HG02885 (cell line): ENCODE measurements around the gene ZNF485.
"Not testable (repeated sequence)": the region's sequence is repeated elsewhere in the genome, so short reads cannot be mapped to it uniquely, and the experiment has no call there.

Experiments
- ATAC-seq: cut with Tn5 transposase; IDR thresholded peaks from one replicate; pipeline ENCODE4 v1.9.1; 2021; ENCODE audit warnings: mild to moderate bottlenecking; ENCODE audit not compliant: unreplicated experiment, poor library complexity

Gene ZNF485

GRCh38 chr10:43599333-43599732 lies 6.9 kb upstream of the ZNF485 start:
- no peak for ATAC-seq

- ATAC-seq: not testable (repeated sequence)
Observed at GRCh38 chr10:43601576-43601975, 4.7 kb upstream of the ZNF485 start.

DNA sequence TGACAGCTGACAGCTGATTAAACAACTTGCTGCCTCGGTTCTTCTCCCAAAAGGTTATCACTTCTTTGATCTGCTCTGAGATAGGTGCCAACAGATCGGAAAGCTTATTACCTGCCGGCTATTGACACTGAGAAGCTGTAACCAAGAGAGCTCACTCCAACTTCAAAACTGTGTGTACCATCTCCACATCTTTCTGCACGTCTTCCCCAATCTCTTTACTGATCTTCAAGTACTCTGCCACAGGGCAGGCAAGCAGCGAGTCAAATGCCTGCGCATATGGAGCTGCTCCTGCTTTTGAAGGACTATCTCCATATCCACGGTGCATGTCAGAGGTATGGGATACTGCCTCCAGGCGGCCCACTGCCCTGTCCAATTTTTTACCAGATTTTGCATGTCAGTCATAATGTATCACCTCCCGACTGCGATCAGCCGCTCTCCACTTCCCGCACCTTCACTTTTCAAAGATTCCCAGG lies 352 bp upstream of the ZNF485 start:
- peak; percentile 24 for ATAC-seq

GRCh38 chr10:43607199-43607573 lies 948 bp downstream of the ZNF485 start:
- no peak for ATAC-seq

GRCh38 chr10:43610636-43611035 lies 4.4 kb downstream of the ZNF485 start:
- no peak for ATAC-seq

DNA sequence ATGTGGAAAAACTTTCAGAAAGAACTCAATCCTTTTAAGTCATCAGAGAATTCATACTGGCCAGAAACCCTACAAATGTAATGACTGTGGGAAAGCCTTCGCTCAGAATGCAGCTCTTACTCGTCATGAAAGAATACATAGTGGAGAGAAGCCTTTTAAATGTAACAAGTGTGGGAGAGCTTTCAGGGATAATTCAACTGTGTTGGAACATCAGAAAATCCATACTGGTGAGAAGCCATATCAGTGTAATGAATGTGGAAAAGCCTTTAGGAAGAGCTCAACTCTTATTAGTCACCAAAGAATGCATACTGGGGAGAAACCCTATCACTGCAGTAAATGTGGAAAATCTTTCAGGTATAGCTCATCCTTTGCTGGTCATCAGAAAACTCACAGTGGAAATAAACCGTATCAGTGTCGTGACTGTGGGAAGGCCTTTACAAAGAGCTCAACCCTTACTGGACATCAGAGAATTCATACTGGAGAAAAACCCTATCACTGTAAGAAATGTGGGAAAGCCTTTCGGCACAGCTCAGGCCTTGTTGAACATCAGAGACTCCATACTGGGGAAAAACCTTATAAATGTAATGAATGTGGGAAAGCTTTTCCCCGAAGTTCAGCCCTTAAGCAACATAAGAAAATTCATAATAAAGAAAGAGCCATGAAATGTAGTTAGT lies 10.6 kb downstream of the ZNF485 start:
- no peak for ATAC-seq

- ATAC-seq: no peak
Observed at GRCh38 chr10:43619368-43619767, 13.1 kb downstream of the ZNF485 start.

GRCh38 chr10:43622038-43622437 lies 15.8 kb downstream of the ZNF485 start:
- ATAC-seq: no peak

- no peak for ATAC-seq
Observed at GRCh38 chr10:43623351-43623750, 17.1 kb downstream of the ZNF485 start.

DNA sequence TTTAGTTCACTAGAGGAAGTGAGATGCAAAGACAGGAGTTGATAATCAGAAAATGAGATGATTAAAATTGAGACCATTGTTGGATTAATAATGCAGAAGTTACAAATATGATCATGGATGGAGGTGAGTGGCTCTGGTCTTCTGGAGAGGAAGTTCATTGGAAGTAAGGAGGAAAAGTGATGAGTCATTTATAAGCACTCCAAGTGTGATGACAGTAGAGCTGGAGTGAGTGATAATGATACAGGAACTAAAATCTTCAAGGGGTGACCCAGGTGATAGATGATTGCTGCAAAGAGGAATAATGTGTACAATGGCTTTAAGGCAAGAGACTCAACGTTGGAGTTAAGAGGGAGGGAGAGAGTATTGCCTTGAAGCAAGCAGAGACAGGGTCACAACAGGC lies 21.7 kb downstream of the ZNF485 start:
- ATAC-seq: no peak

- ATAC-seq: no peak
Observed at GRCh38 chr10:43628956-43629355, 22.7 kb downstream of the ZNF485 start.

GRCh38 chr10:43635816-43636215 lies 29.6 kb downstream of the ZNF485 start:
- not testable (repeated sequence) for ATAC-seq

DNA sequence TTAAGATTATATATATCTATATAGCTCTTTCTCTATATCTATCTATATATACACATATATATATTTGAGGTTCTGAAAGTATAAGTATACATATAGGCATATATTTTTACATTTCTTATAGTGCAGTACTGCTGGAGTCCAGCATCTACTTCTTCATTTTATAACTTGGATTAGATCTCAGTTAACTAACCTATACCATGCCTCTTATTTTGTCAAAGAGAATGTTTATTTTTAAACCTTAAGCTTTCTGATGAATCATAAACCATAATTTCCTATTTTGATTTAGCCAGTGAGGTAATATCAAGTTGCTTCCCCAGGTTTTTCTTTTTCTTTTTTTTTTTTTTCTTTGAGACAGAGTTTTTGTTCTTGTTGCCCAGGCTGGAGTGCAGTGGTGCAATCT lies 34.4 kb downstream of the ZNF485 start:
- no peak for ATAC-seq

- no peak for ATAC-seq
Observed at GRCh38 chr10:43644252-43644651, 38.0 kb downstream of the ZNF485 start.

GRCh38 chr10:43645866-43646265 lies 39.6 kb downstream of the ZNF485 start:
- ATAC-seq: no peak

DNA sequence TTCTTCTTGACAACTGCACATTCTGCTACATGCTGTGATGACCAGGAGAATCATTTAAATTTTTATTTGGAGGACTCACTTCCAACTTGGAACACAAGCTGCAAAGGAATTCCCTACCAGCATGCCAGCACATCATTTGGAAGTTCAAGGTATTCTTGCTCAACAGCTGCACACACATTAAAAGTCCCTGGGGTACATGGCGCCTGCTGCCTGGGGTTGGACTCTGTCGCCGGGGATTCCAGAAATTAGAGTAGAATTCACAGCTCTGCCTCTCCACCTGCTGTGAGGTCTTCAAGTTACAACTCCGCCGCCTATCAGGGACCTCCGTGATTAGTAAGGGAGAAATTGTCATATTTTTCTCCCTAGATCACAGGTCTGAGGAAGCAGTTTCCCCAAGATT lies 41.3 kb downstream of the ZNF485 start:
- no peak for ATAC-seq

- ATAC-seq: no peak
Observed at GRCh38 chr10:43648095-43648397, 41.8 kb downstream of the ZNF485 start.

GRCh38 chr10:43648398-43649184 lies 42.4 kb downstream of the ZNF485 start, which contains the start of gene ZNF32:
ZNF32 (minus strand) TSS chr10:43648881; CDS start chr10:43646133, 2,748 bp downstream.
- peak; percentile 100 for ATAC-seq

DNA sequence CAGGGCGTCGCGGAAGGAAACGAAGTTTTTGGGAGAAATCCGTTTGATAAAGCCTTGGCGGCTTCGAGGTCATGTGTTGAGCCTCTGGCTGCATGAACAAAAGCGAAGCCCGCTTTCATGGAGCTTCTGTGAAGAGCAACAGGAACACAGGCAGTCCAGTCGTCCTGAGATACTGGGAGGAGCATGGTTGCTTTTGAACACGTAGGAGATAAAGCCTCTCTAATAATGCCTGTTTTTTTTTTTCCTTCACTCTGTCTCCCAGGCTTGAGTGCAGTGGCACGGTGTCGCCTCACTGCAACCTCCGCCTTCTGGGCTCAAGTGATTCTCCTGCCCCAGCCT lies 42.9 kb downstream of the ZNF485 start:
- peak; percentile 2 for ATAC-seq

- no peak for ATAC-seq
Observed at GRCh38 chr10:43653746-43654145, 47.5 kb downstream of the ZNF485 start.

DNA sequence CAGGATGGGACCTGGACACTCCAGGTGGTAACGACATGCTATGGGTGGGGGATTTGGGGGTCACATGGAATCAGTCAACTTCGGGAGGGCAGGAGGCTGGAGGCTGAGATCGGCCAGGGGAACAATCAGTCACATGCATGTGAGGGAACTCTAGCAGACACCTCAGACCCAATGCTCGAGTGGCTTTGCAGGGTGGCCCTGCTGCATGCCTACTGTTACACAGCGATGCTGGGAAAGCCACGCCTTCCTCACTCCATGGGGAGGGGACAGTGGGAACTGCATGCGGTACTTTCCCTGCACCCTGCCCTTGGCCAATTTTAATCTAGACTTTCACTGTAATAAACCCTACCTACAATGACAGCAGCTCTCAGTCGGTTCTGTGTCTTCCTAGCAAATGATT lies 49.1 kb downstream of the ZNF485 start:
- no peak for ATAC-seq

DNA sequence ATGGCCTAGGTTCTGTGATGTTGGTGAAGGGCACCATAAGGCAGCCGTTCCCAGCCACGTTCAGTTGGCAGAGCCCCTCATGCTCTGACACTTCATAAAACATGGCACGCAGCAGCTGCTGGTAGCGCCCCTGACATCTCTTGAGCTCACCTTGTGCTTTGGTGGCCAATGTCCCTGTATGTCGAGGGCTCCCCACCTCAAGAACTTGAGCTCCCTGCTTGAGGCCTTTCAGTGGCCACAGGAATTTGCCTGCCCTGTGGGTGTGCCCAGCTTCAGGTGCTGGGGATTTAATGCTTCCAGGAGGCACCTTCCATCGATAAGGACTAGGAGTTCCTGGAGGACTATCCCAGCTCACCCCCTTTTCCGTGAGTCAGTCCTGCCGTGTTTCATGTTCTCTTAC lies 52.0 kb downstream of the ZNF485 start:
- no peak for ATAC-seq
